ENCODE measurements around the gene DNAAF9.

Gene DNAAF9

GRCh38 chr20:3374296-3374695 is 33.2 kb downstream of the DNAAF9 start:
- DNase-seq, result no peak

DNA sequence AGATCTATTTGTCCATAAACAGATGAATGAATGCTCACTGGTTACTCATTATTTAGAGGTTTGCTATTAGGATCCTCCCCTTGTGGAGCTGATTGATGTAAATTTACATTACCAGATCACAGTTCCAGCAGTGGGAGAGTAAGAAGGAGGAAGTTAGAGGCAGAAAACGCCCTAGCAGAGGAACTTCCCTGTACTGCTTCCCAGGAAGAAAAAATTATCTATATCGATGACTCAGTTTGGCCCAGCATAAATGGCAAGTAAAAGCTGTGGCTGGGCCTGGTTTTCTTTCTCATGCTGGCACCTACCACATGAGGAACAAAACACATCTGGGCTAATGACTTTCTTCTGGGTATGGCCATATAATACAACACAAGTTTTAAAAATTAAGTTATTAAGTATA is 35.7 kb downstream of the DNAAF9 start:
- no peak for DNase-seq

GRCh38 chr20:3367089-3367488 is 40.4 kb downstream of the DNAAF9 start:
- DNase-seq, result no peak

- DNase-seq, result no peak
Observed at GRCh38 chr20:3364323-3365013, 43.0 kb downstream of the DNAAF9 start.

- no peak for DNase-seq
Observed at GRCh38 chr20:3360752-3361151, 46.7 kb downstream of the DNAAF9 start.

GRCh38 chr20:3358676-3359340 is 48.7 kb downstream of the DNAAF9 start:
- DNase-seq, result no peak
